Urinary bladder (tissue), 4 donors: Measurements from ENCODE around the gene MEX3B. TPM values are rescaled to one million over a fixed set of nuclear protein-coding genes. Genes with fewer than 3 reads are reported as not detected.

Experiments
- DNase-seq: peaks from one replicate; pipeline ENCODE4 v3.0.0-alpha.2; 2015; ENCODE audit errors: extremely low spot score
- H3K27ac ChIP-seq: one replicate; pipeline ENCODE4 v1.5.1; 2013; ENCODE audit warnings: low read depth, mild to moderate bottlenecking, moderate library complexity
- H3K36me3 ChIP-seq: one replicate; pipeline ENCODE4 v1.6.1; 2013; ENCODE audit warnings: mild to moderate bottlenecking, moderate library complexity; ENCODE audit not compliant: insufficient read depth
- H3K4me1 ChIP-seq: one replicate; pipeline ENCODE4 v1.6.1; 2013; ENCODE audit warnings: mild to moderate bottlenecking, moderate library complexity; ENCODE audit not compliant: insufficient read depth
- H3K4me3 ChIP-seq: one replicate; pipeline ENCODE4 v1.5.1; 2013; ENCODE audit warnings: low read depth, low read length
- WGBS: extraction: QIAGEN DNeasy Blood & Tissue Kit; methylation state at CpG from one replicate; pipeline ENCODE4 v1.1.7; 2013; 5-methylcytosine and 5-hydroxymethylcytosine counted together
- polyA plus RNA-seq: library from polyadenylated mRNA; stranded (reverse); fragments of 200-250 nt; gene quantifications from one replicate; pipeline ENCODE4 v1.2.3, GENCODE V29; 2013
- total RNA-seq: library from RNA; depleted of rRNA; stranded (reverse); fragments of >200 nt; gene quantifications from one replicate; pipeline ENCODE4 v1.2.3, GENCODE V29; 2014
- donor health status: healthy with polysubstance abuse.
- donor health status: healthy.

Gene MEX3B
- 17.1 TPM for total RNA-seq
- 3.6 TPM for polyA plus RNA-seq

- peak; percentile 90 for DNase-seq
- peak within 1 kb of the TSS; percentile 82 for H3K27ac ChIP-seq
- no peaks in the 10 kb centered on the region for H3K4me1 ChIP-seq
- no peaks in the 10 kb centered on the region for H3K36me3 ChIP-seq
- H3K4me3 ChIP-seq: peak within 1 kb of the TSS; percentile 79
- under 1% methylated on average over 68 of the region's 68 CpGs for WGBS
These were observed at the start of gene MEX3B for GRCh38 chr15:82045892-82046665. Gene MEX3B, minus strand, starts transcription at chr15:82046018. Its CDS starts 313 bp downstream, at chr15:82045705.

- no peaks in the 10 kb centered on the region for H3K36me3 ChIP-seq
- 68% methylated on average over 13 of the region's 13 CpGs for WGBS
- H3K27ac ChIP-seq: no peak overlapping the region
- no peak for DNase-seq
- no peaks in the 10 kb centered on the region for H3K4me1 ChIP-seq
- H3K4me3 ChIP-seq: no peak overlapping the region
These were observed 48.0 kb upstream of the MEX3B start for GRCh38 chr15:82093774-82094211.

DNA sequence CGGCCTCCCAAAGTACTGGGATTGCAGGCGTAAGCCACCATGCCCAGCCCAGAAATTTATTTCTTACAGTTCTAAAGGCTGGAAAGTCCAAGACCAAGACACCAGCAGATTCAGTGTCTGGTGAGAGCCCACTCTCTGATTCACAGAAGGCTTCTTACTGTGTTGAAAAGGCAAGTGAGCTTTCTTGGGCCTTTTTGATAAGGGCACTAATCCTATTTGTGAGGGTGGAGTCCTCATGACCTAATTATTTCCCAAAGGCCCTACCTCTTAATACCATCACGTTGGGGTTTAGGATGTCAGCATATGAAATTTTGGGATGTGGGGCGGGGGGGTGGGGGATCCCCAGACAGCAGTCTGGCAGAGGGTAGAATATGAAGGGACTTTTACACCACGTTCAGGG, 47.5 kb upstream of the MEX3B start:
- Histone ChIP-seq H3K4me3 (no peak overlapping the region), H3K4me1 (no peaks in the 10 kb centered on the region), H3K36me3 (no peaks in the 10 kb centered on the region), H3K27ac (no peak overlapping the region)
- 91% methylated on average over 5 of the region's 5 CpGs for WGBS
- DNase-seq: no peak

- no peaks in the 10 kb centered on the region for H3K4me1 ChIP-seq
- H3K36me3 ChIP-seq: no peaks in the 10 kb centered on the region
- H3K27ac ChIP-seq: no peak overlapping the region
- WGBS: 85% methylated on average over 3 of the region's 3 CpGs
- DNase-seq: no peak
- no peak overlapping the region for H3K4me3 ChIP-seq
These were observed 45.9 kb upstream of the MEX3B start for GRCh38 chr15:82091636-82092140.

- Histone ChIP-seq H3K4me3 (no peak overlapping the region), H3K4me1 (no peaks in the 10 kb centered on the region), H3K36me3 (no peaks in the 10 kb centered on the region), H3K27ac (no peak overlapping the region)
- 88% methylated on average over 16 of the region's 16 CpGs for WGBS
- no peak for DNase-seq
These were observed 40.6 kb upstream of the MEX3B start for GRCh38 chr15:82086243-82086995.

GRCh38 chr15:82081914-82082762, 36.3 kb upstream of the MEX3B start:
- 76% methylated on average over 14 of the region's 14 CpGs for WGBS
- no peak for DNase-seq
- no peak overlapping the region for H3K27ac ChIP-seq

GRCh38 chr15:82080774-82081173, 35.0 kb upstream of the MEX3B start:
- no peak overlapping the region for H3K4me3 ChIP-seq
- H3K36me3 ChIP-seq: no peaks in the 10 kb centered on the region
- WGBS: 96% methylated on average over 6 of the region's 6 CpGs
- DNase-seq: no peak
- H3K27ac ChIP-seq: no peak overlapping the region
- no peaks in the 10 kb centered on the region for H3K4me1 ChIP-seq

More at GRCh38 chr15:82081914-82082762, 36.3 kb upstream of the MEX3B start:
- Histone ChIP-seq H3K36me3 (no peaks in the 10 kb centered on the region), H3K4me1 (no peaks in the 10 kb centered on the region), H3K4me3 (no peak overlapping the region)

DNA sequence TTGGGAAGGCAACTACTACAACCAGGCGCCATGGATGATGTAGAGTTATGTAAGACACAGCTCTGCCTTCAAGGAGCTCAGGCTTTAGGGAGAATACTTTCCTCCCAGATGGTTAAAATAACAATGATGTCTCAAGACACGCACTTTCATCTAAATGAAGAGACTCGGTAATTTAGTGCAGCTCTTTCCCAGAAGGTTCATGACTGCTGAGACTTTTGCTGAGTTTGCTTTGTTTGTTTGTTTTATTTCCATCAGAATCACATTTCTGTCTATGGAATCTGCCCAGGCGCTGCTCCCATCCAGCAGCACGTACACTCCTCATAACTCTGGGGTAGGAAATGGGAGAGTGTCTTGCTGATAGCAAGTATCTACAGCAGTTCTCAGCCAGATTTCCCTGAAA, 33.9 kb upstream of the MEX3B start:
- Histone ChIP-seq H3K36me3 (no peaks in the 10 kb centered on the region), H3K4me1 (no peaks in the 10 kb centered on the region), H3K27ac (no peak overlapping the region), H3K4me3 (no peak overlapping the region)
- 65% methylated on average over 5 of the region's 5 CpGs for WGBS
- DNase-seq: no peak

DNA sequence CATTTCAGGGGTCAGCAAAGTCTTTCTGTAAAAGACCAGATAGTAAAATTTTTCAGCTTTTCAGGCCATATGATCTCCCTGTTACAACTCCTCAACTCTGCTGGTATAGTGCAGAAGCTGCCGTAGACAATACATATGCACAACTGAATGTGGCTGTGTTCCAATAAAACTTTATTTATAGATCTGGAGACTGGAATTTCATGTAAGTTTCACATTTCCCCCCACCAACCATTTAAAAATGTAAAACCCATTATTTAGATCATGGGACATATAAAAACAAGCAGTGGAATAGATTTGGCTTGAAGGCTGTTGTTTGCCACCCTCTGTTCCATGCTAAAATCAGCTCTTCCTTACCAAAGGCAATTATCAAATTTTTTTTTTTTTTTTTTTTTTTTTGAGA, 28.8 kb upstream of the MEX3B start:
- Histone ChIP-seq H3K27ac (no peak overlapping the region), H3K4me1 (no peaks in the 10 kb centered on the region), H3K36me3 (no peaks in the 10 kb centered on the region), H3K4me3 (no peak overlapping the region)
- 87% methylated on average over 1 of the region's 1 CpG for WGBS
- DNase-seq: no peak

GRCh38 chr15:82072926-82073537, 27.2 kb upstream of the MEX3B start:
- no peak overlapping the region for H3K4me3 ChIP-seq
- H3K4me1 ChIP-seq: no peaks in the 10 kb centered on the region
- 97% methylated on average over 5 of the region's 5 CpGs for WGBS
- DNase-seq: no peak
- H3K36me3 ChIP-seq: no peaks in the 10 kb centered on the region
- H3K27ac ChIP-seq: no peak overlapping the region

GRCh38 chr15:82066455-82066854, 20.6 kb upstream of the MEX3B start:
- no peaks in the 10 kb centered on the region for H3K4me1 ChIP-seq
- DNase-seq: no peak
- WGBS: 94% methylated on average over 4 of the region's 4 CpGs
- no peaks in the 10 kb centered on the region for H3K36me3 ChIP-seq
- H3K4me3 ChIP-seq: no peak overlapping the region
- no peak overlapping the region for H3K27ac ChIP-seq

- no peak for DNase-seq
- Histone ChIP-seq H3K27ac (no peak overlapping the region), H3K4me3 (no peak overlapping the region), H3K36me3 (no peaks in the 10 kb centered on the region), H3K4me1 (no peaks in the 10 kb centered on the region)
- WGBS: 77% methylated on average over 5 of the region's 5 CpGs
These were observed 19.0 kb upstream of the MEX3B start for GRCh38 chr15:82064824-82065223.
